ENCODE data around the gene OR4C11.

Gene OR4C11, protein sequence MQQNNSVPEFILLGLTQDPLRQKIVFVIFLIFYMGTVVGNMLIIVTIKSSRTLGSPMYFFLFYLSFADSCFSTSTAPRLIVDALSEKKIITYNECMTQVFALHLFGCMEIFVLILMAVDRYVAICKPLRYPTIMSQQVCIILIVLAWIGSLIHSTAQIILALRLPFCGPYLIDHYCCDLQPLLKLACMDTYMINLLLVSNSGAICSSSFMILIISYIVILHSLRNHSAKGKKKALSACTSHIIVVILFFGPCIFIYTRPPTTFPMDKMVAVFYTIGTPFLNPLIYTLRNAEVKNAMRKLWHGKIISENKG

DNA sequence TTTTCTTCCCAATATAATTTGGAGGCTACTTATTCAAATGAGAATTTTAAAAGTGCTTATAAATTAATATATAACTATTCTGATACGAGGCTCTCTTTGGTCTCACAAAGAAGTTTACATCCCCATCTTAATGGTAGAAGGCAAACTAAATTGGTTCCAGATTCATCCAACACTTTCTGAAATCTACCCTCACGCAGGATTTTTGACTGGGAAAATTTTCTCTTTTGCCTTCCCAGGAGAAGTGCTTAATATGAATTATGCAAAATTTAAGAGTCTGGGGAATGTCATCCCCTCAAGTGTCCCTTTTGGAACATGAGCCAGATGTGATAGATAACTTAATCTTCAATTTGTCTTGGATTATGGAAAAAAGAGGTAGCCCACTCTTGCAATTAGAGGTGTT, at the start of gene OR4C11:
Gene OR4C11, minus strand, starts transcription at position 101 of the 400 bp plus-strand sequence. CDS start 3,272 bp downstream, outside the sequence.
- Histone ChIP-seq H3K36me3 (ENCODE audit: insufficient read depth, low read length) (no peaks in the 10 kb centered on the region), H3K9ac (ENCODE audit: insufficient read length) (no peak within 1 kb of the TSS), H3K4me3 (no peak within 1 kb of the TSS), H3K9me3 (ENCODE audit: low read depth, low read length) (no peaks in the 10 kb centered on the region), H3K27ac (no peak within 1 kb of the TSS)
- no peak for TF ChIP-seq EZH2 (IDR thresholded peaks at IDR 0.05)
- no peak for TF ChIP-seq POLR2AphosphoS5 (IDR thresholded peaks at IDR 0.05; ENCODE audit: borderline replicate concordance, low read depth, low read length)
- no peak for TF ChIP-seq FOXP2 (optimal IDR thresholded peaks at IDR 0.05; ENCODE audit: control extremely low read depth, extremely low read length, insufficient read depth)
- DNase-seq (ENCODE audit: low read depth, low spot score) = no peak

DNA sequence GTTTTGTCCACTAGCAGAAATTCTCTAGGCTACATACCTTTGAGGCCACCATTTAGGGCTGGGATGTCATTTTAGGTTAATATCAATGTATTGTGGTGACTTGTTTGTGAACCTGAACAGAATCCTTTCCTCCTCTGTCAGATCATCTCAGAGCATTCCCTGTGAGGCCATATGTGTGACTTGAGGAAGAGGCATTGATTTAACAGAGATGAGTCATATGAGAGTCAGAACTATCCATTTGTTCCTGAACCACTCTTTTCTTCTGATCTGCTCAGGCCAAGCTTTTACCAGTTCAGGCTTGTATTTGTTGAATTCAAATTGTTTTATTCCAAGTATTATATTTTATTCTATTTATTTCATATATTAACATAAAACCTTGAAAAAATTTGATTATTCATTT, 47.7 kb upstream of the OR4C11 start:
- TF ChIP-seq POLR2AphosphoS5 (IDR thresholded peaks at IDR 0.05; ENCODE audit: borderline replicate concordance, low read depth, low read length) = no peak
- TF ChIP-seq EZH2 (IDR thresholded peaks at IDR 0.05) = no peak
- TF ChIP-seq FOXP2 (optimal IDR thresholded peaks at IDR 0.05; ENCODE audit: control extremely low read depth, extremely low read length, insufficient read depth) = no peak
- H3K9me3 ChIP-seq (ENCODE audit: low read depth, low read length) = no peaks in the 10 kb centered on the region
- DNase-seq (ENCODE audit: low read depth, low spot score) = no peak

DNA sequence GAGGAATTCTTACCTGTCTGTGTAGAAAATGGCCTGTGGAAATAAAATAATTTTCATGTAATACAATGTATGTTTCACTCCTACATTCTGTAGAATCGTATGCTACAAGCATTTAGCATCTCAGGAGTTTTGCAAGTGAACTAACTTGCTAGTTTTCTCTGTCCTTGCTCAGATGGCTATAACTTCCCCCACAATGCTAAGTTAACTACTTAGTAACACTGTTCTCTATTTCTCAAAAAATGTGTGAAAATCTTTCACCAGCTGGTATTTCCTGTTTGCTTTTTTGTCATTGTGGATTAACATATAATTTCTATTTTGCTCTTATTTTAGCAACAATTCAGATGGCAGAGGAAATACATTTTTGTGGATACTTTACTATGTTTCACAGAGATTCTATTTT, 45.1 kb upstream of the OR4C11 start:
- H3K9me3 ChIP-seq (ENCODE audit: low read depth, low read length) = no peaks in the 10 kb centered on the region
- TF ChIP-seq FOXP2 (optimal IDR thresholded peaks at IDR 0.05; ENCODE audit: control extremely low read depth, extremely low read length, insufficient read depth) = no peak
- TF ChIP-seq EZH2 (IDR thresholded peaks at IDR 0.05) = no peak
- no peak for TF ChIP-seq POLR2AphosphoS5 (IDR thresholded peaks at IDR 0.05; ENCODE audit: borderline replicate concordance, low read depth, low read length)
- no peak overlapping the region for H3K27ac ChIP-seq
- H3K36me3 ChIP-seq (ENCODE audit: insufficient read depth, low read length) = no peaks in the 10 kb centered on the region
- H3K4me3 ChIP-seq = no peak overlapping the region
- no peak for DNase-seq (ENCODE audit: low read depth, low spot score)
- H3K9ac ChIP-seq (ENCODE audit: insufficient read length) = no peak overlapping the region

More for the DNA sequence above, 47.7 kb upstream of the OR4C11 start:
- no peak overlapping the region for H3K27ac ChIP-seq
- H3K4me3 ChIP-seq = no peak overlapping the region
- H3K36me3 ChIP-seq (ENCODE audit: insufficient read depth, low read length) = no peaks in the 10 kb centered on the region
- H3K9ac ChIP-seq (ENCODE audit: insufficient read length) = no peak overlapping the region

DNA sequence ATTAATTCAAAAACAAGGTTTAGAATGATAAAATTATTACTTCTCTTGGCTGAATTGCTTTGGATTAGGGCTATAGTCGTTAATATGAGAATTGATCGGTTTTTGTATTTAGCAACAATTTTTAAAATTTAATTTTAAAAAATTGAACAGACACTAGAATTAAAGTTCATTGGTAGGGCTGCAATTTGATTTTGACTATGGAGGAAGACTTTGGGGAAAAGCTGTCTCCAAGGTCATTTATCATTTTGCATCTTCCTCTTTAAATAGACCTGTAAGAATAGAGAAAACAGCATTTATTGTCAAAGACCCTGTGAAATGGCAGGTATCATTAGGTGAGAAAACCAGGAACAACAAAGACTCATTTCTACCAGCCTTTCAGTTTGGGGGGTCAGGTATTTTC, 40.6 kb upstream of the OR4C11 start, which contains the start of gene OR4S2:
Gene OR4S2, plus strand, starts transcription at position 301 of the 400 bp plus-strand sequence. CDS start 2,577 bp downstream, outside the sequence.
- Histone ChIP-seq H3K9ac (ENCODE audit: insufficient read length) (no peak within 1 kb of the TSS), H3K9me3 (ENCODE audit: low read depth, low read length) (no peaks in the 10 kb centered on the region), H3K4me3 (no peak within 1 kb of the TSS), H3K36me3 (ENCODE audit: insufficient read depth, low read length) (no peaks in the 10 kb centered on the region), H3K27ac (no peak within 1 kb of the TSS)
- TF ChIP-seq EZH2 (IDR thresholded peaks at IDR 0.05) = no peak
- no peak for TF ChIP-seq FOXP2 (optimal IDR thresholded peaks at IDR 0.05; ENCODE audit: control extremely low read depth, extremely low read length, insufficient read depth)
- no peak for TF ChIP-seq POLR2AphosphoS5 (IDR thresholded peaks at IDR 0.05; ENCODE audit: borderline replicate concordance, low read depth, low read length)
- no peak for DNase-seq (ENCODE audit: low read depth, low spot score)

DNA sequence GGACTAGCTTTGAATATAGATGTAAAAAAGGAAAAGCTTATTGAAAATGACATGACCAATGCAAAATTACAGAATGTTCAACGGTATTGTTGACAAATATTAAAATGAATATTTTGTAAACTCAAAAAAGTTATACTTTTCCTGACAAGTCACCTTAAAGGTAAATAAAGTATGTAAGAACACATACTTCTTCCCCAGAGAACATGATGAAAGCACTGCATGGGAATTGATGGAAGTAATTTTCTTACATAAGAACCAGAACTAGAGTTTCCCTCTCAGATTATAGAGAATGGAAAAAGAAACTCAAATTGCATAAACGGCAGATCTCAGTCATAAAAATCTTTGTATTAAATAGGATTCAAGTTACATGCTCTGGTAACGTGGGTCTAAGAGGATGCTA, 27.4 kb upstream of the OR4C11 start, which contains the start of gene OR4P4:
Gene OR4P4, plus strand, starts transcription at position 301 of the 400 bp plus-strand sequence.
- Histone ChIP-seq H3K4me3 (no peak within 1 kb of the TSS), H3K9ac (ENCODE audit: insufficient read length) (no peak within 1 kb of the TSS), H3K9me3 (ENCODE audit: low read depth, low read length) (no peaks in the 10 kb centered on the region), H3K27ac (no peak within 1 kb of the TSS), H3K36me3 (ENCODE audit: insufficient read depth, low read length) (no peaks in the 10 kb centered on the region)
- no peak for DNase-seq (ENCODE audit: low read depth, low spot score)
- TF ChIP-seq EZH2 (IDR thresholded peaks at IDR 0.05) = no peak
- TF ChIP-seq FOXP2 (optimal IDR thresholded peaks at IDR 0.05; ENCODE audit: control extremely low read depth, extremely low read length, insufficient read depth) = no peak
- no peak for TF ChIP-seq POLR2AphosphoS5 (IDR thresholded peaks at IDR 0.05; ENCODE audit: borderline replicate concordance, low read depth, low read length)

DNA sequence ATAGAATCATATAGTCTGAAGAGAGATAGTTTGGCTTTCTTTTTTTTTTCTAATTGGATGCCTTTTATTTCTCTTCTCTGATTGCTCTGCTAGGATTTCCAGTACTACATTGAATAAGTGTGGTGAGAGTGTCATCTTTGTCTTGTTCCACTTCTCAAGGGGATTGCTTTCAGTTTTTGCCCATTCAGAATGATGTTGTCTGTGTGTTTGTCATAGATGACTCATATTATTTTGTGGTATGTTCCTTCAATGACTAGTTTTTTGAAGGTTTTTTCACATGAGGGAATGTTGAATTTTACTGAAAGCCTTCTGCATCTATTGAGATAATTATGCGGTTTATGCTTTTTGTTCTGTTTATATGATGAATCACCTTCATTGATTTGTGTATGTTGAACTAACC, 17.1 kb upstream of the OR4C11 start:
- H3K36me3 ChIP-seq (ENCODE audit: insufficient read depth, low read length) = no peaks in the 10 kb centered on the region
- no peak overlapping the region for H3K4me3 ChIP-seq
- H3K9ac ChIP-seq (ENCODE audit: insufficient read length) = no peak overlapping the region
- H3K27ac ChIP-seq = no peak overlapping the region
- no peaks in the 10 kb centered on the region for H3K9me3 ChIP-seq (ENCODE audit: low read depth, low read length)
- no peak for TF ChIP-seq EZH2 (IDR thresholded peaks at IDR 0.05)
- no peak for TF ChIP-seq POLR2AphosphoS5 (IDR thresholded peaks at IDR 0.05; ENCODE audit: borderline replicate concordance, low read depth, low read length)
- no peak for TF ChIP-seq FOXP2 (optimal IDR thresholded peaks at IDR 0.05; ENCODE audit: control extremely low read depth, extremely low read length, insufficient read depth)
- DNase-seq (ENCODE audit: low read depth, low spot score) = no peak

DNA sequence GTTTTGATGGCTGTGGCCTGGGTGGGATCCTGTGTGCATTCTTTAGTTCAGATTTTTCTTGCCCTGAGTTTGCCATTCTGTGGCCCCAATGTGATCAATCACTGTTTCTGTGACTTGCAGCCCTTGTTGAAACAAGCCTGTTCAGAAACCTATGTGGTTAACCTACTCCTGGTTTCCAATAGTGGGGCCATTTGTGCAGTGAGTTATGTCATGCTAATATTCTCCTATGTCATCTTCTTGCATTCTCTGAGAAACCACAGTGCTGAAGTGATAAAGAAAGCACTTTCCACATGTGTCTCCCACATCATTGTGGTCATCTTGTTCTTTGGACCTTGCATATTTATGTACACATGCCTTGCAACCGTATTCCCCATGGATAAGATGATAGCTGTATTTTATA, 34.9 kb downstream of the OR4C11 start:
- H3K4me3 ChIP-seq = no peak overlapping the region
- TF ChIP-seq FOXP2 (optimal IDR thresholded peaks at IDR 0.05; ENCODE audit: control extremely low read depth, extremely low read length, insufficient read depth) (no peak), POLR2AphosphoS5 (IDR thresholded peaks at IDR 0.05; ENCODE audit: borderline replicate concordance, low read depth, low read length) (no peak), EZH2 (IDR thresholded peaks at IDR 0.05) (no peak)
- no peaks in the 10 kb centered on the region for H3K9me3 ChIP-seq (ENCODE audit: low read depth, low read length)
- H3K9ac ChIP-seq (ENCODE audit: insufficient read length) = no peak overlapping the region
- no peak overlapping the region for H3K27ac ChIP-seq
- no peaks in the 10 kb centered on the region for H3K36me3 ChIP-seq (ENCODE audit: insufficient read depth, low read length)
- no peak for DNase-seq (ENCODE audit: low read depth, low spot score)

DNA sequence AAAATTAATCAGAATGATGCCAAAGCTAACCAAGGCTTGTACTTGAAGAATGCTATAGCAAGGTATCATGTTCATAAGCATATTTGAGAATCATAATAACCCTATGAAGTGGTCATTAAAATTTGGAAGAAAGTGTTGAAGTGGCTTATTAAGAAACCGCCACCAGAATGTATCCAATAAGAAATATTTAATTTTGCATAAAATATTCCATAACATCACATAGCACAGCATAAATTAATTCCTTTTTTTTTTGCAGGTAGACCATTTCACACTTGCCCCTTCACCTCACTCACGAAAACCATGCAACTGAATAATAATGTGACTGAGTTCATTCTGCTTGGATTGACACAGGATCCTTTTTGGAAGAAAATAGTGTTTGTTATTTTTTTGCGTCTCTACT, 35.6 kb downstream of the OR4C11 start, which contains the start of gene OR4C16:
Gene OR4C16, plus strand, starts transcription at position 301 of the 400 bp plus-strand sequence. Its CDS starts 0 bp downstream, at position 301.
- Histone ChIP-seq H3K9ac (ENCODE audit: insufficient read length) (no peak within 1 kb of the TSS), H3K36me3 (ENCODE audit: insufficient read depth, low read length) (no peaks in the 10 kb centered on the region), H3K27ac (no peak within 1 kb of the TSS), H3K9me3 (ENCODE audit: low read depth, low read length) (no peaks in the 10 kb centered on the region), H3K4me3 (no peak within 1 kb of the TSS)
- TF ChIP-seq EZH2 (IDR thresholded peaks at IDR 0.05) (no peak), FOXP2 (optimal IDR thresholded peaks at IDR 0.05; ENCODE audit: control extremely low read depth, extremely low read length, insufficient read depth) (no peak), POLR2AphosphoS5 (IDR thresholded peaks at IDR 0.05; ENCODE audit: borderline replicate concordance, low read depth, low read length) (no peak)
- no peak for DNase-seq (ENCODE audit: low read depth, low spot score)
